Colonic mucosa (tissue), 4 donors: ENCODE results near the gene TNFRSF1A. TPM values are rescaled to one million over a fixed set of nuclear protein-coding genes. Genes with fewer than 3 reads are reported as not detected.
A peak's percentile ranks its signal among the peaks of the same experiment; 100 is the strongest.
"Not testable (repeated sequence)": the region's sequence is repeated elsewhere in the genome, so short reads cannot be mapped to it uniquely, and the experiment has no call there.

Experiments used
- DNase-seq: peaks from one replicate; pipeline ENCODE4 v3.0.0-alpha.2; 2020
- H3K27ac ChIP-seq: fragments of 200-600 bp; one replicate; pipeline ENCODE4 v1.8.0; 2021
- H3K27me3 ChIP-seq: fragments of 200-600 bp; one replicate; pipeline ENCODE4 v1.8.0; 2021
- H3K36me3 ChIP-seq: fragments of 200-600 bp; one replicate; pipeline ENCODE4 v1.8.0; 2021
- H3K4me1 ChIP-seq: fragments of 200-600 bp; one replicate; pipeline ENCODE4 v1.8.0; 2021; ENCODE audit warnings: mild to moderate bottlenecking
- H3K4me3 ChIP-seq: fragments of 200-600 bp; one replicate; pipeline ENCODE4 v1.8.0; 2021
- H3K9ac ChIP-seq, 2 donors: one replicate each; pipeline ENCODE4 v1.7.0; 2013; ENCODE audit warnings: control low read depth in 2 of 2, low read depth in 2 of 2, low read length in 2 of 2
- H3K9me3 ChIP-seq: fragments of 200-600 bp; one replicate; pipeline ENCODE4 v1.8.0; 2021
- CTCF ChIP-seq: fragments of 200-600 bp; IDR thresholded peaks from one replicate; pipeline ENCODE4 v1.8.0; 2022; ENCODE audit warnings: antibody characterized with exemption, mild to moderate bottlenecking
- intact Hi-C: fragments of 100-400 bp; cut with DNase I; formaldehyde crosslinking; loops from one replicate; pipeline ENCODE4 v1.14.1; 2022
- total RNA-seq, 2 donors: library from RNA; stranded (reverse); fragmentation: NEBNext Ultra II Directional in 1 of 2; extraction: Animal tissue kit (Norgen Biotek cat#: 25700) in 1 of 2; gene quantifications; one replicate each; pipeline ENCODE4 v1.2.1, GENCODE V29; 2021
- donor health status: healthy.
- donor health status: DM: no; HTN: no; CAD: no.
- donor health status: DM: no; HTN: no; CAD: no.

The TNFRSF1A gene
- total RNA-seq, 2 donors from 2014 or later = 116 to 164 TPM

- no peaks in the 10 kb centered on the region for H3K27me3 ChIP-seq
- DNase-seq = no peak
- H3K4me1 ChIP-seq = peaks cover 3% of the 10 kb centered on the region
- intact Hi-C loops = no loop called here
- peak overlapping the region; percentile 96 for H3K4me3 ChIP-seq
- H3K9ac ChIP-seq = peak overlapping the region; percentile 97 to 100
- TF ChIP-seq CTCF = no peak
- H3K36me3 ChIP-seq = no peaks in the 10 kb centered on the region
- no peaks in the 10 kb centered on the region for H3K9me3 ChIP-seq
- peak overlapping the region; percentile 99 for H3K27ac ChIP-seq
Observed at GRCh38 chr12:6342140-6342889, 439 bp upstream of the TNFRSF1A start.

GRCh38 chr12:6340745-6341416 is 995 bp downstream of the TNFRSF1A start:
- peak overlapping the region; percentile 96 for H3K4me3 ChIP-seq
- H3K27ac ChIP-seq = peak overlapping the region; percentile 99
- no peaks in the 10 kb centered on the region for H3K27me3 ChIP-seq
- H3K4me1 ChIP-seq = peaks cover 3% of the 10 kb centered on the region
- peak overlapping the region; percentile 97 to 100 for H3K9ac ChIP-seq
- no peak for DNase-seq
- TF ChIP-seq CTCF = no peak
- H3K9me3 ChIP-seq = no peaks in the 10 kb centered on the region
- no peaks in the 10 kb centered on the region for H3K36me3 ChIP-seq
- intact Hi-C loops = no loop called here

DNA sequence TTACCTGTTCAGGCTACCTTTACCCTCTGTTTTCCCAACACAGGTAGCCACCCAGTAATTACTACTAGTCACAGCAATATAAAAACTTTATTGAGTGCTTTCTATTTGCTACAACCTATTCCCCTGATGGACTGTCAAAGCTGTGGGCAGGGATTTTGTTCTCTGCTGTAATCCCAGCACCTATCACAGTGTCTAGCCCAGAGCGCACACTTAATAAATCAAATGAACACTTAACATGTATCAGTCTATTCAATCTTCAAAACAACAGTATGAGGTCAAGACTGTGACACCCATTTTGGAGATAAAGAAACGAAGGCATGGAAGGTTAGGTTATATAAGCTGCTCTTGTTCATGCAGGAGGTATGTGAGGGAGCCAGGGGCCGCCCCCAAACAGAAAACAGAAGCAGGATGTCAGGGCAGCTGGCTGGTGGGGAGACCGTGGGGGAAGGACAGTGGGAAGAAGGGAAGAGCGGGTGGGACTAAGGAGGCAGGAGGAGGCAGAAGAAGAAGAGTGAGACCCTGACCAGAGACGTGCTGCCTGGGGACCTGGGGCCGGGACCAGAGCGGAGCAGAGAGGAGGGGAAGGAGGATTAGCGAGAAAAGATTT is 1.7 kb downstream of the TNFRSF1A start:
- intact Hi-C loops = no loop called here
- H3K4me1 ChIP-seq = peaks cover 5% of the 10 kb centered on the region
- no peak for DNase-seq
- H3K9me3 ChIP-seq = no peaks in the 10 kb centered on the region
- H3K4me3 ChIP-seq = peak overlapping the region; percentile 96
- H3K27me3 ChIP-seq = no peaks in the 10 kb centered on the region
- H3K36me3 ChIP-seq = no peaks in the 10 kb centered on the region
- TF ChIP-seq CTCF = no peak
- H3K9ac ChIP-seq = peak overlapping the region; percentile 97 to 100
- H3K27ac ChIP-seq = peak overlapping the region; percentile 99

- Histone ChIP-seq H3K27me3 (no peaks in the 10 kb centered on the region), H3K4me1 (peaks cover 16% of the 10 kb centered on the region), H3K27ac (peak overlapping the region; percentile 99), H3K36me3 (peaks cover 1% of the 10 kb centered on the region), H3K9ac (peak overlapping the region; percentile 97 to 100), H3K4me3 (peak overlapping the region; percentile 96), H3K9me3 (no peaks in the 10 kb centered on the region)
- TF ChIP-seq CTCF = no peak
- intact Hi-C loops = loop anchor here (5.0 kb wide), 1 partner anchor 33 kb away; no protein-coding TSS in a partner anchor
- no peak for DNase-seq
Observed at GRCh38 chr12:6338955-6339354, 2.9 kb downstream of the TNFRSF1A start.

GRCh38 chr12:6338536-6338935 is 3.3 kb downstream of the TNFRSF1A start:
- peak overlapping the region; percentile 39 to 100 for H3K9ac ChIP-seq
- intact Hi-C loops = loop anchor here (5.0 kb wide), 1 partner anchor 34 kb away; no protein-coding TSS in a partner anchor
- not testable (repeated sequence) for DNase-seq, H3K36me3 ChIP-seq, H3K27me3 ChIP-seq, H3K9me3 ChIP-seq
- H3K4me1 ChIP-seq = peaks cover 21% of the 10 kb centered on the region
- H3K4me3 ChIP-seq = peak overlapping the region; percentile 96
- H3K27ac ChIP-seq = peak overlapping the region; percentile 99
